HG03565 (cell line): ENCODE results near the gene PBX2.
"Not testable (repeated sequence)": the region's sequence is repeated elsewhere in the genome, so short reads cannot be mapped to it uniquely, and the experiment has no call there.

Source experiments
- ATAC-seq: cut with Tn5 transposase; IDR thresholded peaks from one replicate; pipeline ENCODE4 v1.9.1; 2021; ENCODE audit warnings: mild to moderate bottlenecking, moderate library complexity; ENCODE audit not compliant: unreplicated experiment

PBX2 gene

GRCh38 chr6:32190054-32190851, at the start of gene PBX2:
TSS of gene PBX2 (minus strand) at chr6:32190202. CDS start at chr6:32189915, 287 bp downstream.
- ATAC-seq: no peak

GRCh38 chr6:32239462-32239861, 49.5 kb upstream of the PBX2 start:
- no peak for ATAC-seq

- ATAC-seq: no peak
These were observed 44.9 kb upstream of the PBX2 start for GRCh38 chr6:32234934-32235333.

- no peak for ATAC-seq
These were observed 36.4 kb upstream of the PBX2 start for GRCh38 chr6:32226434-32226833.

GRCh38 chr6:32224696-32225095, 34.7 kb upstream of the PBX2 start:
- ATAC-seq: no peak

GRCh38 chr6:32223258-32224235, 33.5 kb upstream of the PBX2 start, which contains the start of gene NOTCH4:
TSS of gene NOTCH4 (minus strand) at chr6:32224067. CDS start at chr6:32223928, 139 bp downstream.
- ATAC-seq: no peak

- ATAC-seq: no peak
These were observed 32.6 kb upstream of the PBX2 start for GRCh38 chr6:32222333-32223230.

- ATAC-seq: no peak
These were observed 30.0 kb upstream of the PBX2 start for GRCh38 chr6:32220021-32220420.

GRCh38 chr6:32218167-32218566, 28.2 kb upstream of the PBX2 start:
- no peak for ATAC-seq

GRCh38 chr6:32216998-32217397, 27.0 kb upstream of the PBX2 start:
- no peak for ATAC-seq

GRCh38 chr6:32216285-32216684, 26.3 kb upstream of the PBX2 start:
- ATAC-seq: no peak

GRCh38 chr6:32215617-32216016, 25.6 kb upstream of the PBX2 start:
- ATAC-seq: no peak

- no peak for ATAC-seq
These were observed 24.1 kb upstream of the PBX2 start for GRCh38 chr6:32214126-32214525.

- no peak for ATAC-seq
These were observed 23.6 kb upstream of the PBX2 start for GRCh38 chr6:32213649-32214048.

- ATAC-seq: no peak
These were observed 22.2 kb upstream of the PBX2 start for GRCh38 chr6:32212076-32212760.

- ATAC-seq: not testable (repeated sequence)
These were observed 21.4 kb upstream of the PBX2 start for GRCh38 chr6:32211432-32211831.

GRCh38 chr6:32210191-32210601, 20.2 kb upstream of the PBX2 start:
- ATAC-seq: no peak

- no peak for ATAC-seq
These were observed 19.0 kb upstream of the PBX2 start for GRCh38 chr6:32208996-32209395.

GRCh38 chr6:32204268-32204715, 14.3 kb upstream of the PBX2 start:
- ATAC-seq: no peak
